Lung microvascular endothelial cell (primary cell): ENCODE measurements around the gene MPND. TPM values are rescaled to one million over a fixed set of nuclear protein-coding genes. Genes with fewer than 3 reads are reported as not detected.

ENCODE experiments used
- DNase-seq, 2 donors: peaks; one replicate each; pipeline versions ENCODE4 v3.0.0 to v3.0.0-alpha.2; 2010; ENCODE audit warnings: low read depth in 2 of 2
- total RNA-seq: library from RNA; depleted of rRNA; stranded (reverse); fragments of >200 nt; gene quantifications from 2 replicates; pipeline ENCODE4 v1.2.1, GENCODE V29; 2014

MPND gene
- total RNA-seq, 1 donor from 2014 or later: 7.7 TPM

DNA sequence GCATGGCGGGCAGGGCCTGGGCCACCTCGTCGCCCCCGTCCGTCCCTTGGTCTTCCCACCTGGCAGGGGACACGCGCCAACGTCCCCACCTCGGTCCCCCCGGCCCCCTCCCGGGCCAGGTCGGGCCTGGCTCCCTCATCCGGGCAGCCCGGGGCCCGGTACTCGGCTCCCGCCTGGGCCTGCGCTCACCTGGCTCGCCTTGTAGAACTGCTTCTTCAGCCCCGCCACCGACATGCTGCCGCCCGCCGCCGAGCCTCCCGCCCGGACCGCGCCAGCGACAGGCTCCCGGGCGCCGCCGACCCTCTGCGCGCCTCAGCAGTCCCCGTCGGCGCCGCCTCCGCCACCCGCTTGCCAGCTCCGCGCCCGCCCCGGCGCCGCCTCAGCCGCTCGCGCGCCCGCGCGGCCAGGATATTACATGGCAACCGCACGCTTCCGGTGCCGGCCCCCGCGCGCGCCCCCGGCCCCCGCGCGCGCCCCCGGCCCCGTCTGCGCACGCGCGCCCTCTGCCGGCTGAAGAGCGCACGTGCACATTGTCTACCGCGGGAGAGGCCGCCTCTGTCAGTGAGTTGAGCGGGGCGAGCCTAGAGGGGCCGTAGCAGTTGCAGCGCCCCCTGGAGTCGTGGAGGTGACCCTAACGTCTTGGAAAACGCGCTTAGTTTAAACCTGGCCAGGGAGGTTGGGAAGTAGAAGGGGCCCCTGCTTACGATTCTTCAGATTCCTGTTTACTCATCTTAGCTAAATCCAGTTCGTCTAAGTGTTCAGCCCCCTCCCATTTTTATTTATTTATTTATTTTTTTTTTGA, 57.0 kb downstream of the MPND start, which contains the start of gene SH3GL1:
Gene SH3GL1, minus strand, starts transcription at position 413 of the 802 bp plus-strand sequence. Its CDS starts 179 bp downstream, at position 234.
- peak; percentile 94 to 96 for DNase-seq

DNA sequence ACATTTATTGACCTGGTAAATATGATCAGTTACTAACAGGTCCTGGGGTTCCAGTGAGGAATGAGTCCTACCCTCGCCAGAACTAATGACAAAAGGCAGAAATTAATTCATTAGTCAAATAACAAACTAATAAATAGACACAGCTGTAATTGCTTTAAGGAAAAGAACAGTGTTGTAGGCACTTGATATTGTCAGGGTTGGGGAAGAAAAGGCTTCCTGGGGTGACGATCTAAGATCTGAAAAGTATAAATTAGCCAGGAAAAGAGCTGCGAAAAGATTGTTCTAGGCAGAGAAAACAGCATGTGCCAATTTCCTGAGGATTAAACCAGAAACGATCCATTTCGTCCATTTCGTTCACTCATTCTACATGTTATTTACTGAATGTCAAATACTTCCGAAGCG, 58.4 kb downstream of the MPND start:
- DNase-seq: no peak

DNA sequence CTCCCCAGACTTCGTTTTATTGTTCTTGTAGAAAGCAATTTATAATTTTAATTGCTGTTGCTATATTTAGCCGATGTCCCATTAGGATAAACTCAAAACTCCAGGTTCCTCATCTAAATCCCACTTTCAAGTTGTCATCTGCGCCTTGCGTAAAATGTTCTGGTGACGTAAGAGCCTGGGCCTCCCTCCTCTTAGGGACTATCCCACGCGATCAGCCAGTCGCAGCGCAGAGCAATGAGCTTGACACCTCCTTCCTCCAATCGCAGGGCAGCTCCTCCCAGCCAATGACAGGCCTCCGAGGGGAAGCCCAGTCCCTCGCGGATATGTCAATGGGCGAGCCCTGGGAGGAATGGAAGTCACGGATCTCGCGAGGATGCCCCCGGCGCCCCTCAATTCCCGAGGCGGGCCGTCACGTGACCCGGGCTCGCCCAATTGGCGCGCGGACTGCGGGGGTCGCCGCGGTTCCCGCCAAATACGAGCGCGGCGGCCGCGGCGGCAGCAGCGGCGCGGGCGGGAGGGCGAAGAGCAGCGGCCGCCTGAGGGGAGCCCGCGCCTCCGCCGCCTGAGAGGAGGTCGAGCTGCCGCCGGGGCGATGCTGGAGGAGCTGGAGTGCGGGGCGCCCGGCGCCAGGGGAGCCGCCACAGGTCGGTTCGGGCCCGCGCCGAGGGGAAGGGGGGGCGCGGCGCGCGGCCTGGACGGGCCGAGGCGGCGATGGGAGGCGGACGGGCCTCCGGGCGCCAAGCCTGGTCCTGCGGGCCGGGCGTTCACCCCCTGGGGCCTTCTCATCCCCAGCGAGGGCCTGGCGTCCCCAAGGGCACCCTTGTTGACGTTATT, 59.0 kb downstream of the MPND start, which contains the start of gene CHAF1A:
Gene CHAF1A, plus strand, starts transcription at position 470 of the 834 bp plus-strand sequence. Its CDS starts 123 bp downstream, at position 593.
- DNase-seq: peak; percentile 100

DNA sequence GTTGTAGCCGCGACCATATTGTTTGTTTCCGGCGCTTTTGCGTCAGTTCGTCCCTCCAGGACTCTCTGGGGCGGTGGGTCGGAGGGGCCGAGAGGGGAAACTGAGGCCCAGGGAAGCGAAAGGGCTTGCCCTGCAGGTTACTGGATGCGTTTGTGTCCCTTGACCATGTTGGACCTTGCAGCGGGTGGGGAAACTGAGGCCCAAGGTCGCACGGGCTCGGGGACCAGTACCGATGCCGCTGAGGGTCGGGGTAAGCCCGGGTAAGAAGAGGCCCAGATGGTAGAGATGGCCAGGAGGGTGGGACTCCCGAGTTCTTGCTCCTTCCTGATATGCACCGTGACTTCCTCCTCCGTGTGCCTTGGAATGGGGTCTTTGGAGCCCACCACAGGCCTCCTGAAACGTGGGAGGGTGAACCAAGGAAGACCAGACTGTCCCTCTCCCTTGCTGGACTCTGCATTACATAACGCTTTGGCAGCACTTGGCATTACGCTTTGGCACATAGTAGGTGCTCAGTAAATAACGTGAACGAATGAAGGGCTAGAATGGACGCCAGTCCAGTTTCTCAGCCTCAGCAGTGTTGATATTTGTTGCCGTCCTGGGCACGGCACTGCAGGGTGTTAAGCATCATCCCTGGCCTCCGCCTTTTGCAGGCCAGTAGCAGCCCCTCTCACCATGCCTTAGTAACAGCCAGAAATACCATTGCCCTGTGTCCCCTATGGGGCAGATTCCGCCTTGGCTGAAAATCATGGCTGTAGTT, 59.8 kb downstream of the MPND start:
- DNase-seq: no peak

DNA sequence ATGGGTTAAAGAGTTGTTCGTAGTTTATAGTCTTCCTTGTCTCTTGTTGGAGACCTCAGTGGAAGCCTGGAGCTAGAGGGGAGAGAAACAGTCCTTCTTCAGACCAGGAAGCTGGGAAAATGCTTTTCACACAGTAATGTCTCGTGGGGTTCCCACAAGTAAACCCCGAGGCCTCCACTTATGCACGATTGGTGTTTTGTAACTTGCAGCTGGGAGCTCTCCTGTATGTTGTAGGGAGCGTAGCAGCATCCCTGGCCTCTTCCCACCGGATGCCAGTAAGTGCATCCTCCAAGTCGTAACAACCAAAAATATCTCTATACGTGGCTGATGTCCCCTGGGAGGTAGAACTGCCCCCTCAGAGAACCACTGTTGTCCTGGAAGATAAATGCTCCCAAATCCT, 62.6 kb downstream of the MPND start:
- DNase-seq: no peak

DNA sequence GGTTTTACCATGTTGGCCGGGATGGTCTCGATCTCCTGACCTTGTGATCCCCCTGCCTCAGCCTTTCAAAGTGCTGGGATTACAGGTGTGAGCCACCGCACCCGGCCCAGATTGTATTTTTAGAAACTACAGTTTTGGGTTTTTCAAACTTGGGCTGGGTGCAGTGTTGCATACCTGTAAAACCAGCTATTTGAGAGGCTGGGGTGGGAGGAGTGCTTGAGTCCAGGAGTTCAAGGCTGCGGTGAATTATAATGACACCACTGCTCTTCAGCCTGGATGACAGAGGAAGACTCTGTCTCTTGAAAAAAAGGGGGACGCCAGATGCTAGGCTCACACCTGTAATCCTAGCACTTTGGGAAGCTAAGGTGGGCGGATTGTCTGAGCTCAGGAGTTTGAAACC, 63.3 kb downstream of the MPND start:
- DNase-seq: no peak

DNA sequence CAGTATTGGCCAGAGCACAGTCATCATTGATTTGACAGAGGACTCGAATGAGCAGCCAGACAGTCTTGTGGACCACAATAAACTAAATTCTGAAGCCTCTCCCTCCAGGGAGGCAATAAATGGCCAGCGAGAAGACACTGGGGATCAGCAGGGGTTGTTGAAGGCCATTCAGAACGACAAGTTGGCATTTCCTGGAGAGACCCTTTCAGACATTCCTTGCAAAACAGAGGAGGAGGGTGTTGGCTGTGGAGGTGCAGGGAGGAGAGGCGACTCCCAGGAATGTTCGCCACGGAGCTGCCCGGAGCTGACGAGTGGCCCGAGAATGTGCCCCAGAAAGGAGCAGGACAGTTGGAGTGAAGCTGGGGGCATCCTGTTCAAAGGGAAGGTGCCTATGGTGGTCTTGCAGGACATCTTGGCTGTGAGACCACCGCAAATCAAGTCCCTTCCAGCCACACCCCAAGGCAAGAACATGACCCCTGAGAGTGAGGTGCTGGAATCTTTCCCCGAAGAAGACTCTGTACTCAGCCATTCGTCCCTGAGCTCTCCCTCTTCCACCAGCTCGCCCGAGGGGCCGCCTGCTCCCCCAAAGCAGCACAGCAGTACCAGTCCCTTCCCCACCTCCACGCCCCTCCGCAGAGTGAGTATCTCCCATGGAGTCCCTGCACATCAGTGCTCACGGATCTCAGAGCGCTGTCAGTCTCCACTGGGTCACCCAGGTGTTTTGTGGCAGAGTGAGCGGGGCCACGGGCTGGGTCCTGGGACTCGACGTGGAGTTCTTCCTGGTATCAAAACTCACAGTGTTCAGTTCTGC, 66.0 kb downstream of the MPND start:
- no peak for DNase-seq

Other genes starting within 250 kb of the MPND start
- gene MAP2K2, start 219.4 kb upstream of the MPND start, total RNA-seq: 108 and 113 TPM in 2 replicates
- gene CREB3L3, start 189.9 kb upstream of the MPND start, total RNA-seq: not detected in 2 replicates
- 6.5 and 7.7 TPM in 2 replicates for gene SIRT6, start 161.0 kb upstream of the MPND start, total RNA-seq
- 0.22 and 0.40 TPM in 2 replicates for gene ANKRD24, start 160.9 kb upstream of the MPND start, total RNA-seq
- 0.44 and 0.60 TPM in 2 replicates for gene EBI3, start 114.0 kb upstream of the MPND start, total RNA-seq
- 12.4 and 17.9 TPM in 2 replicates for gene YJU2, start 96.5 kb upstream of the MPND start, total RNA-seq
- not detected in 2 replicates for gene SHD, start 64.3 kb upstream of the MPND start, total RNA-seq
- gene TMIGD2, start 41.2 kb upstream of the MPND start, total RNA-seq: not detected in 2 replicates
- gene FSD1, start 39.0 kb upstream of the MPND start, total RNA-seq: 2.2 and 10.2 TPM in 2 replicates
- 28.8 and 36.1 TPM in 2 replicates for gene STAP2, start 4.7 kb upstream of the MPND start, total RNA-seq
- gene SH3GL1, start 57.0 kb downstream of the MPND start, total RNA-seq: 41.9 and 44.9 TPM in 2 replicates
- gene CHAF1A, start 59.1 kb downstream of the MPND start, total RNA-seq: 3.6 and 7.8 TPM in 2 replicates
- gene UBXN6, start 114.2 kb downstream of the MPND start, total RNA-seq: 81.9 and 99.8 TPM in 2 replicates
- 38.5 and 39.0 TPM in 2 replicates for gene HDGFL2, start 128.7 kb downstream of the MPND start, total RNA-seq
- 0.65 and 2.0 TPM in 2 replicates for gene PLIN4, start 174.9 kb downstream of the MPND start, total RNA-seq
- 4.6 and 23.2 TPM in 2 replicates for gene PLIN5, start 191.7 kb downstream of the MPND start, total RNA-seq
- 0.87 and 1.6 TPM in 2 replicates for gene LRG1, start 196.5 kb downstream of the MPND start, total RNA-seq
- gene SEMA6B, start 216.1 kb downstream of the MPND start, total RNA-seq: 18.1 and 50.6 TPM in 2 replicates